ENCODE measurements around the gene CDH16. TPM values are rescaled to one million over a fixed set of nuclear protein-coding genes. Genes with fewer than 3 reads are reported as not detected.

The CDH16 gene
- total RNA-seq, 2 donors from 2014 or later, result not detected

GRCh38 chr16:66950437-66950836, 31.8 kb upstream of the CDH16 start:
- Histone ChIP-seq H3K27ac (ENCODE audit: low read depth, low read length) (no peak overlapping the region), H3K4me3 (ENCODE audit: low read length) (no peak overlapping the region), H3K9me3 (ENCODE audit: control insufficient read depth, low read length) (peaks cover 14% of the 10 kb centered on the region), H3K27me3 (ENCODE audit: control insufficient read depth, insufficient read depth, low read length, poor library complexity, severe bottlenecking) (peaks cover 33% of the 10 kb centered on the region), H3K4me1 (ENCODE audit: control insufficient read depth, insufficient read depth, low read length) (no peaks in the 10 kb centered on the region), H3K36me3 (ENCODE audit: control insufficient read depth, insufficient read depth, low read length) (no peaks in the 10 kb centered on the region), H3K9ac (ENCODE audit: extremely low read depth, low read length, poor library complexity, severe bottlenecking) (no peak overlapping the region)
- H3K27ac Mint-ChIP-seq, result no peak overlapping the region
- TF ChIP-seq CTCF (conservative IDR thresholded peaks at IDR 0.05), result no peak
- DNase-seq, result no peak
- no peak overlapping the region for H3K4me3 Mint-ChIP-seq
- peaks cover 6% of the 10 kb centered on the region for H3K4me1 Mint-ChIP-seq
- no peaks in the 10 kb centered on the region for H3K36me3 Mint-ChIP-seq (ENCODE audit: low read depth)
- peaks cover 13% of the 10 kb centered on the region for H3K27me3 Mint-ChIP-seq (ENCODE audit: insufficient read depth)
- peaks cover 13% of the 10 kb centered on the region for H3K9me3 Mint-ChIP-seq
- 93% methylated on average over 2 of the region's 2 CpGs; no CpG with 5 or more reads in 1 of the 2 experiments for WGBS, 2 experiments (ENCODE audit: insufficient coverage in 1 of 2, insufficient read length in 1 of 2)

GRCh38 chr16:66949472-66949871, 30.8 kb upstream of the CDH16 start:
- Histone ChIP-seq H3K4me3 (ENCODE audit: low read length) (no peak overlapping the region), H3K9me3 (ENCODE audit: control insufficient read depth, low read length) (peaks cover 14% of the 10 kb centered on the region), H3K4me1 (ENCODE audit: control insufficient read depth, insufficient read depth, low read length) (no peaks in the 10 kb centered on the region), H3K9ac (ENCODE audit: extremely low read depth, low read length, poor library complexity, severe bottlenecking) (no peak overlapping the region), H3K36me3 (ENCODE audit: control insufficient read depth, insufficient read depth, low read length) (no peaks in the 10 kb centered on the region), H3K27me3 (ENCODE audit: control insufficient read depth, insufficient read depth, low read length, poor library complexity, severe bottlenecking) (peaks cover 33% of the 10 kb centered on the region), H3K27ac (ENCODE audit: low read depth, low read length) (no peak overlapping the region)
- no peak for DNase-seq
- Mint-ChIP-seq H3K27ac (no peak overlapping the region), H3K4me1 (peaks cover 6% of the 10 kb centered on the region), H3K9me3 (peaks cover 13% of the 10 kb centered on the region), H3K27me3 (ENCODE audit: insufficient read depth) (peaks cover 13% of the 10 kb centered on the region), H3K4me3 (no peak overlapping the region), H3K36me3 (ENCODE audit: low read depth) (no peaks in the 10 kb centered on the region)
- TF ChIP-seq CTCF (conservative IDR thresholded peaks at IDR 0.05), result no peak
- 83 to 86% methylated on average over 6 of the region's 6 CpGs for WGBS, 2 experiments (ENCODE audit: insufficient coverage in 1 of 2, insufficient read length in 1 of 2)

- Mint-ChIP-seq H3K4me1 (peaks cover 6% of the 10 kb centered on the region), H3K4me3 (no peak overlapping the region), H3K36me3 (ENCODE audit: low read depth) (peaks cover 4% of the 10 kb centered on the region), H3K9me3 (peaks cover 13% of the 10 kb centered on the region), H3K27ac (no peak overlapping the region), H3K27me3 (ENCODE audit: insufficient read depth) (peaks cover 13% of the 10 kb centered on the region)
- H3K4me1 ChIP-seq (ENCODE audit: control insufficient read depth, insufficient read depth, low read length), result no peaks in the 10 kb centered on the region
- H3K9me3 ChIP-seq (ENCODE audit: control insufficient read depth, low read length), result peaks cover 14% of the 10 kb centered on the region
- H3K4me3 ChIP-seq (ENCODE audit: low read length), result no peak overlapping the region
- 75 to 79% methylated on average over 13 to 21 of the region's 21 CpGs for WGBS, 2 experiments (ENCODE audit: insufficient coverage in 1 of 2, insufficient read length in 1 of 2)
- H3K27me3 ChIP-seq (ENCODE audit: control insufficient read depth, insufficient read depth, low read length, poor library complexity, severe bottlenecking), result peaks cover 33% of the 10 kb centered on the region
- H3K27ac ChIP-seq (ENCODE audit: low read depth, low read length), result no peak overlapping the region
- DNase-seq, result no peak
- no peak overlapping the region for H3K9ac ChIP-seq (ENCODE audit: extremely low read depth, low read length, poor library complexity, severe bottlenecking)
- TF ChIP-seq CTCF (conservative IDR thresholded peaks at IDR 0.05), result no peak
- H3K36me3 ChIP-seq (ENCODE audit: control insufficient read depth, insufficient read depth, low read length), result no peaks in the 10 kb centered on the region
Measured at GRCh38 chr16:66948837-66949225, 30.1 kb upstream of the CDH16 start.

Measured in endodermal cell (in vitro differentiated cells).